SHP77 treated with DMSO at 0.1 percent for 48 hours (cell line): ENCODE data around the gene PFN2.
"Not testable (repeated sequence)": the region's sequence is repeated elsewhere in the genome, so short reads cannot be mapped to it uniquely, and the experiment has no call there.

ENCODE experiments used
- DNase-seq: peaks from one replicate; lab custom pipeline; 2025; lab: John Stamatoyannopoulos, UW

Gene PFN2

GRCh38 chr3:149968216-149968615 lies 2.5 kb downstream of the PFN2 start:
- no peak for DNase-seq

GRCh38 chr3:149967086-149967685 lies 3.5 kb downstream of the PFN2 start:
- peak; percentile 54 for DNase-seq

GRCh38 chr3:149965278-149965677 lies 5.4 kb downstream of the PFN2 start:
- DNase-seq: no peak

GRCh38 chr3:149964291-149964690 lies 6.4 kb downstream of the PFN2 start:
- DNase-seq: no peak

- DNase-seq: no peak
Measured at GRCh38 chr3:149963485-149963884, 7.2 kb downstream of the PFN2 start.

- no peak for DNase-seq
Measured at GRCh38 chr3:149959443-149959842, 11.3 kb downstream of the PFN2 start.

GRCh38 chr3:149958171-149958796 lies 12.4 kb downstream of the PFN2 start:
- no peak for DNase-seq

- no peak for DNase-seq
Measured at GRCh38 chr3:149957361-149958125, 13.2 kb downstream of the PFN2 start.

- no peak for DNase-seq
Measured at GRCh38 chr3:149955449-149955848, 15.2 kb downstream of the PFN2 start.

- DNase-seq: no peak
Measured at GRCh38 chr3:149954812-149955211, 15.9 kb downstream of the PFN2 start.

- no peak for DNase-seq
Measured at GRCh38 chr3:149949181-149949580, 21.5 kb downstream of the PFN2 start.

GRCh38 chr3:149947231-149947630 lies 23.5 kb downstream of the PFN2 start:
- no peak for DNase-seq

GRCh38 chr3:149943966-149944365 lies 26.7 kb downstream of the PFN2 start:
- DNase-seq: not testable (repeated sequence)

- no peak for DNase-seq
Measured at GRCh38 chr3:149942409-149942808, 28.3 kb downstream of the PFN2 start.

GRCh38 chr3:149941946-149942345 lies 28.7 kb downstream of the PFN2 start:
- DNase-seq: no peak

GRCh38 chr3:149941186-149941585 lies 29.5 kb downstream of the PFN2 start:
- DNase-seq: no peak

- DNase-seq: not testable (repeated sequence)
Measured at GRCh38 chr3:149938392-149939055, 32.2 kb downstream of the PFN2 start.

GRCh38 chr3:149936812-149937230 lies 33.9 kb downstream of the PFN2 start:
- DNase-seq: peak; percentile 56

GRCh38 chr3:149934524-149934923 lies 36.2 kb downstream of the PFN2 start:
- no peak for DNase-seq

GRCh38 chr3:149933858-149934257 lies 36.8 kb downstream of the PFN2 start:
- no peak for DNase-seq

GRCh38 chr3:149933008-149933407 lies 37.7 kb downstream of the PFN2 start:
- no peak for DNase-seq

- DNase-seq: no peak
Measured at GRCh38 chr3:149920119-149920518, 50.6 kb downstream of the PFN2 start.

- no peak for DNase-seq
Measured at GRCh38 chr3:149919509-149919908, 51.2 kb downstream of the PFN2 start.
